Naive thymus-derived CD4-positive, alpha-beta T cell (primary cell): Measurements from ENCODE around the gene MPC1L. TPM values are rescaled to one million over a fixed set of nuclear protein-coding genes. Genes with fewer than 3 reads are reported as not detected.

Experiments used
- ATAC-seq: fragments of 150-1000 bp; cut with Tn5 transposase; 2 replicates; pipeline ENCODE4 v1.10.0; 2021; ENCODE audit warnings: mild to moderate bottlenecking, moderate library complexity
- CTCF ChIA-PET: fragments of 350-600 bp; sonication (Branson Sonifier 250); formaldehyde crosslinking; loops from one replicate; lab custom pipeline; 2021; ENCODE audit warnings: antibody characterized with exemption; lab: Charles Lee
- POLR2A ChIA-PET: fragments of 350-600 bp; sonication (Branson Sonifier 250); formaldehyde crosslinking; loops from one replicate; lab custom pipeline; 2021; ENCODE audit warnings: antibody characterized with exemption, inconsistent platforms; lab: Charles Lee
- DNase-seq, 9 donors: peaks; one replicate each; pipeline versions ENCODE4 v3.0.0 to v3.0.0-alpha.2; 2020 to 2022; ENCODE audit warnings: mixed read lengths in 1 of 9
- H3K27ac ChIP-seq: one replicate; pipeline ENCODE4 v1.7.0; 2013; ENCODE audit warnings: mild to moderate bottlenecking, low read depth, low read length, moderate library complexity
- H3K27me3 ChIP-seq, 2 donors: one replicate each; pipeline ENCODE4 v1.7.0; 2013; ENCODE audit warnings: low read length in 2 of 2, mild to moderate bottlenecking in 2 of 2, moderate library complexity in 2 of 2; ENCODE audit not compliant: control insufficient read depth in 2 of 2, insufficient read depth in 2 of 2
- H3K36me3 ChIP-seq, 3 experiments: 1 replicate in 2 of 3; 2 replicates in 1 of 3; pipeline ENCODE4 v1.7.0; 2013; ENCODE audit warnings: low read length in 3 of 3, mild to moderate bottlenecking in 3 of 3, moderate library complexity in 1 of 3; ENCODE audit not compliant: insufficient read depth in 3 of 3, control insufficient read depth in 2 of 3
- H3K4me1 ChIP-seq, 2 donors: one replicate each; pipeline ENCODE4 v1.7.0; 2013; ENCODE audit warnings: low read length in 2 of 2, mild to moderate bottlenecking in 2 of 2, moderate library complexity in 1 of 2; ENCODE audit not compliant: control insufficient read depth in 2 of 2, insufficient read depth in 2 of 2
- H3K4me3 ChIP-seq: 2 replicates; pipeline ENCODE4 v1.7.0; 2013; ENCODE audit warnings: mild to moderate bottlenecking, low read length
- H3K9me3 ChIP-seq, 3 experiments: 1 replicate in 2 of 3; 2 replicates in 1 of 3; pipeline ENCODE4 v1.7.0; 2013; ENCODE audit warnings: low read length in 3 of 3; ENCODE audit not compliant: control insufficient read depth in 2 of 3
- H3K27ac Mint-ChIP-seq, 9 donors: one replicate each; pipeline ENCODE4 v1.8.0; 2020 to 2022; ENCODE audit warnings: mixed read lengths in 9 of 9, mild to moderate bottlenecking in 8 of 9, moderate library complexity in 5 of 9, inconsistent platforms in 2 of 9
- H3K27me3 Mint-ChIP-seq, 5 donors: one replicate each; pipeline ENCODE4 v1.8.0; 2021 to 2022; ENCODE audit warnings: mixed read lengths in 5 of 5, mild to moderate bottlenecking in 1 of 5
- H3K36me3 Mint-ChIP-seq, 5 donors: one replicate each; pipeline ENCODE4 v1.8.0; 2020 to 2022; ENCODE audit warnings: mixed read lengths in 5 of 5, mild to moderate bottlenecking in 3 of 5, inconsistent platforms in 1 of 5
- H3K4me1 Mint-ChIP-seq, 7 donors: one replicate each; pipeline ENCODE4 v1.8.0; 2020 to 2022; ENCODE audit warnings: mixed read lengths in 7 of 7, mild to moderate bottlenecking in 3 of 7, inconsistent platforms in 1 of 7
- H3K4me3 Mint-ChIP-seq, 10 donors: one replicate each; pipeline ENCODE4 v1.8.0; 2020 to 2022; ENCODE audit warnings: mild to moderate bottlenecking in 10 of 10, mixed read lengths in 10 of 10, moderate library complexity in 6 of 10, inconsistent platforms in 2 of 10
- H3K9me3 Mint-ChIP-seq, 11 donors: one replicate each; pipeline ENCODE4 v1.8.0; 2020 to 2022; ENCODE audit warnings: mixed read lengths in 11 of 11, mild to moderate bottlenecking in 4 of 11, inconsistent platforms in 1 of 11, moderate library complexity in 1 of 11
- intact Hi-C, 2 donors: fragments of 100-400 bp; cut with micrococcal nuclease; formaldehyde crosslinking; loops; one replicate each; pipeline ENCODE4 v1.15.1; 2023
- polyA plus RNA-seq, 2 donors: library from polyadenylated mRNA; unstranded; fragments of 300-500 nt; fragmentation: Illumina TruSeq; gene quantifications; one replicate each; pipeline ENCODE4 v1.2.3, GENCODE V29; 2021
- total RNA-seq, 6 experiments: library from RNA in 5 of 6; stranded (reverse) in 5 of 6; gene quantifications; 1 replicate in 5 of 6; 2 replicates in 1 of 6; pipeline ENCODE4 v1.2.3 and lab custom pipeline; 2021 to 2026

Gene MPC1L
- total and polyA plus RNA-seq, 7 experiments from 2014 or later, result not detected

DNA sequence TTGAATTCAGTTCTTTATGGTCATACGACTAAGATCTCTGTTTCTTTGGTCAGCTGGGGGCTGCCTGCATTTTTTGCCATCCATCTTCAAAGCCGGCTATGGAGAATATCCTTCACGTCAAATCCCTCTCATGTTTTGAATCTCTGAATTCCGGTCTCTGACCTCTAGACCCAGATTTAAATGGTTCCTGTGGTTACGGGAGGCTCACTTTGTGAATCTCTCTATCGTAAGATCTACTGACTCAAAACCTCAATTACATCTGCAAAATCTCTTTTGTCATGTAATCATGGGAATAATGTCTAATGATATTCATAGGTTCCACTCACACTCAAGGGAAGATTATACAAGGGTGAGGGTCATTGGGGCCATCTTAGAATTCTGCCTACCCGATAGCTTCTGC lies 5.7 kb upstream of the MPC1L start:
- Histone ChIP-seq H3K27ac (no peak overlapping the region), H3K4me1 (no peaks in the 10 kb centered on the region), H3K36me3 (no peaks in the 10 kb centered on the region), H3K27me3 (no peaks in the 10 kb centered on the region), H3K9me3 (no peaks in the 10 kb centered on the region), H3K4me3 (no peak overlapping the region)
- no peak overlapping the region for H3K4me3 Mint-ChIP-seq
- ChIA-PET POLR2A (no interaction called here), CTCF (no interaction called here)
- DNase-seq (no peak), ATAC-seq (no peak)
- peaks cover 0 to 5% (median 0%) of the 10 kb centered on the region in 5 donors for H3K36me3 Mint-ChIP-seq
- intact Hi-C loops, result no loop called here
- H3K4me1 Mint-ChIP-seq, result no peaks in the 10 kb centered on the region
- H3K27me3 Mint-ChIP-seq, result no peaks in the 10 kb centered on the region
- no peaks in the 10 kb centered on the region for H3K9me3 Mint-ChIP-seq
- no peak overlapping the region for H3K27ac Mint-ChIP-seq

DNA sequence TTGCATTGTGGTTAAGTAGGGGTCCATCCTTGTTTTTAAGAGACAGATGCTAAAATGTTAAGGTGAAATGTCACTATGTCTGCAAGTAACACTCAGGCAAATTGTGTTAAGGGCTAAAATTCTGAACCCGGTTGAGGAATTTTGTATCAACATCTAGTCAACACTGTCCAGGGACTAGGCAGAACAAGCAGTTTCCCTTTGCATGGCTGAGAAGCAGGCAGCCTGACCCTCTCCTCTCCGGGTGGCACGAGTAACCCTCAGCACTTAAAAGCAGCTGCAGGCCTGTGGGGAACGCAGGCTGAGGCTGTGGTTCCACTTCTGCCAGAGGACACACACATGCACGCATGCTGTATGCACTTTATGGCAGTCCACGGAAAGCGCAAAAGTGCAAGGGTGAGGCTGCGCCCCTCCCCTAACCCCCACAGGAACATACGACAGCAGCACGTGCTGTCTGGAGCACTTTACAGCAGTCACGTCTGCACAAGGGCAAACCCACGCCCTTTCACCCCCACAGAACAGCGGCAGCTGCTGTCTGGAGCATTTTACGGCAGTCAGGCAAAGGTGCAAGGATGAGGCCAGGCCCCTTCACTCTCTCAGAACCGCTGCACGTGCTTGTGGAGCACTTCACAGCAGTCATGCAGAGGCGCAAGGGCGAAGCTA lies 619 bp upstream of the MPC1L start:
- no peaks in the 10 kb centered on the region for H3K27me3 Mint-ChIP-seq
- no peak for DNase-seq
- peaks cover 0 to 5% (median 0%) of the 10 kb centered on the region in 11 donors for H3K9me3 Mint-ChIP-seq
- Histone ChIP-seq H3K27ac (no peak overlapping the region), H3K27me3 (no peaks in the 10 kb centered on the region), H3K36me3 (peaks cover 0 to 4% (median 0%) of the 10 kb centered on the region in 3 experiments), H3K4me1 (no peaks in the 10 kb centered on the region), H3K9me3 (no peaks in the 10 kb centered on the region), H3K4me3 (no peak overlapping the region)
- H3K36me3 Mint-ChIP-seq, result peaks cover 0 to 25% (median 0%) of the 10 kb centered on the region in 5 donors
- no peak overlapping the region for H3K4me3 Mint-ChIP-seq
- no peak for ATAC-seq
- ChIA-PET CTCF (no interaction called here), POLR2A (no interaction called here)
- H3K4me1 Mint-ChIP-seq, result no peaks in the 10 kb centered on the region
- intact Hi-C loops, result no loop called here
- H3K27ac Mint-ChIP-seq, result no peak overlapping the region

GRCh38 chrX:40623665-40624064 lies 437 bp downstream of the MPC1L start:
- ATAC-seq, result no peak
- peaks cover 0 to 32% (median 2%) of the 10 kb centered on the region in 5 donors for H3K36me3 Mint-ChIP-seq
- peaks cover 0 to 14% (median 0%) of the 10 kb centered on the region in 3 experiments for H3K36me3 ChIP-seq
- no peak for DNase-seq
- POLR2A ChIA-PET, result no interaction called here
- H3K27ac ChIP-seq, result no peak overlapping the region
- intact Hi-C loops, result no loop called here
- H3K4me1 Mint-ChIP-seq, result no peaks in the 10 kb centered on the region
- H3K27ac Mint-ChIP-seq, result no peak overlapping the region
- no peak overlapping the region for H3K4me3 ChIP-seq
- no peaks in the 10 kb centered on the region for H3K9me3 ChIP-seq
- H3K9me3 Mint-ChIP-seq, result peaks cover 0 to 5% (median 0%) of the 10 kb centered on the region in 11 donors
- H3K4me3 Mint-ChIP-seq, result no peak overlapping the region
- CTCF ChIA-PET, result no interaction called here
- H3K4me1 ChIP-seq, result no peaks in the 10 kb centered on the region
- no peaks in the 10 kb centered on the region for H3K27me3 Mint-ChIP-seq
- H3K27me3 ChIP-seq, result no peaks in the 10 kb centered on the region

DNA sequence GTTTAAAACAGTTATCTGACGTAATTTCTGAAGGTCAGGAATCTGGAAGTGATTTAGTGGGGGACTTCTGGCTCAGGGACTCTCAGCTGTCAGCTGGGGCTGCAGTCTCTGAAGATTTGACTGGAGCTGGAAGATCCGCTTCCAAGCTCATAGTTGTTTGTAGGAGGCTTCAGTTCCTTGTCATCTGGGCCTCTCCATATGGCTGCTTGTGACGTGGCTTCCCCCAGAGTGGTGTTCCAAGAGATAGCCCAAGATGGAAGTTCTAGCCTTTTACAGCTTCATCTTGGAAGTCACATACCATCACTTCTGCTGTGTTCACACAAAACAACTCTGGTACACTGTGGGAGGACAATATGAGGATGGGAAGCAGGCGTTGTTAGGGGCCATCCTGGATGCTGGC lies 2.1 kb downstream of the MPC1L start:
- Histone ChIP-seq H3K27ac (no peak overlapping the region), H3K36me3 (peaks cover 0 to 30% (median 0%) of the 10 kb centered on the region in 3 experiments), H3K9me3 (no peaks in the 10 kb centered on the region), H3K4me3 (no peak overlapping the region), H3K27me3 (no peaks in the 10 kb centered on the region), H3K4me1 (no peaks in the 10 kb centered on the region)
- ChIA-PET CTCF (no interaction called here), POLR2A (no interaction called here)
- DNase-seq (no peak), ATAC-seq (no peak)
- intact Hi-C loops, result no loop called here
- Mint-ChIP-seq H3K9me3 (peaks cover 0 to 5% (median 0%) of the 10 kb centered on the region in 11 donors), H3K27me3 (no peaks in the 10 kb centered on the region), H3K36me3 (peaks cover 0 to 32% (median 2%) of the 10 kb centered on the region in 5 donors), H3K27ac (peak overlapping the region in 1 of 9 donors; percentile 10), H3K4me3 (no peak overlapping the region), H3K4me1 (no peaks in the 10 kb centered on the region)

GRCh38 chrX:40628506-40628905 lies 5.3 kb downstream of the MPC1L start:
- no peaks in the 10 kb centered on the region for H3K27me3 ChIP-seq
- DNase-seq (no peak), ATAC-seq (no peak)
- no peak overlapping the region for H3K4me3 ChIP-seq
- H3K9me3 ChIP-seq, result no peaks in the 10 kb centered on the region
- intact Hi-C loops, result no loop called here
- Mint-ChIP-seq H3K4me3 (no peak overlapping the region), H3K4me1 (peaks cover 0 to 7% (median 5%) of the 10 kb centered on the region in 7 donors), H3K27ac (no peak overlapping the region), H3K36me3 (peaks cover 0 to 50% (median 11%) of the 10 kb centered on the region in 5 donors), H3K9me3 (peaks cover 0 to 5% (median 0%) of the 10 kb centered on the region in 11 donors), H3K27me3 (no peaks in the 10 kb centered on the region)
- no peaks in the 10 kb centered on the region for H3K4me1 ChIP-seq
- CTCF ChIA-PET, result no interaction called here
- H3K36me3 ChIP-seq, result peaks cover 0 to 58% (median 0%) of the 10 kb centered on the region in 3 experiments
- no peak overlapping the region for H3K27ac ChIP-seq
- POLR2A ChIA-PET, result no interaction called here

GRCh38 chrX:40632199-40632598 lies 9.0 kb downstream of the MPC1L start:
- Mint-ChIP-seq H3K9me3 (no peaks in the 10 kb centered on the region), H3K4me3 (no peak overlapping the region), H3K27ac (peak overlapping the region in 5 of 9 donors; percentile 8 to 69 (median 62)), H3K36me3 (peaks cover 0 to 67% (median 18%) of the 10 kb centered on the region in 5 donors), H3K4me1 (peaks cover 0 to 24% (median 13%) of the 10 kb centered on the region in 7 donors), H3K27me3 (no peaks in the 10 kb centered on the region)
- CTCF ChIA-PET, result no interaction called here
- H3K36me3 ChIP-seq, result peaks cover 0 to 95% (median 17%) of the 10 kb centered on the region in 3 experiments
- H3K4me3 ChIP-seq, result no peak overlapping the region
- no peaks in the 10 kb centered on the region for H3K4me1 ChIP-seq
- POLR2A ChIA-PET, result interaction anchor here (0.7 kb wide), 1 partner anchor 506 kb away, joined by 9 read pairs; no protein-coding TSS in a partner anchor
- no peaks in the 10 kb centered on the region for H3K9me3 ChIP-seq
- DNase-seq, result no peak
- intact Hi-C loops, result no loop called here
- H3K27me3 ChIP-seq, result no peaks in the 10 kb centered on the region
- no peak for ATAC-seq
- no peak overlapping the region for H3K27ac ChIP-seq

- no peaks in the 10 kb centered on the region for H3K9me3 Mint-ChIP-seq
- H3K27ac Mint-ChIP-seq, result no peak overlapping the region
- ATAC-seq (no peak), DNase-seq (no peak)
- Histone ChIP-seq H3K27ac (no peak overlapping the region), H3K4me3 (no peak overlapping the region), H3K36me3 (peaks cover 0 to 85% (median 17%) of the 10 kb centered on the region in 3 experiments), H3K9me3 (no peaks in the 10 kb centered on the region), H3K27me3 (no peaks in the 10 kb centered on the region), H3K4me1 (no peaks in the 10 kb centered on the region)
- peaks cover 18 to 45% (median 31%) of the 10 kb centered on the region in 7 donors for H3K4me1 Mint-ChIP-seq
- H3K4me3 Mint-ChIP-seq, result no peak overlapping the region
- peaks cover 3 to 73% (median 27%) of the 10 kb centered on the region in 5 donors for H3K36me3 Mint-ChIP-seq
- POLR2A ChIA-PET, result no interaction called here
- intact Hi-C loops, result no loop called here
- H3K27me3 Mint-ChIP-seq, result no peaks in the 10 kb centered on the region
- CTCF ChIA-PET, result interaction anchor here (1.0 kb wide), 1 partner anchor 11 kb away, joined by 3 read pairs; no protein-coding TSS in a partner anchor
These were observed 14.5 kb downstream of the MPC1L start for GRCh38 chrX:40637687-40638086.
